Activated T-helper 17 cell treated with anti-CD3 and anti-CD28 coated beads, Interleukin-2, amount 50 U/mL, for 72 hours (primary cell): Measurements from ENCODE around the gene NFYC. TPM values are rescaled to one million over a fixed set of nuclear protein-coding genes. Genes with fewer than 3 reads are reported as not detected.

Source experiments
- ATAC-seq: fragments of 150-1000 bp; cut with Tn5 transposase; replicated peaks from 2 replicates; pipeline ENCODE4 v1.10.0; 2021; ENCODE audit warnings: mild to moderate bottlenecking, moderate library complexity
- H3K27ac Mint-ChIP-seq: one replicate; pipeline ENCODE4 v1.8.0; 2022; ENCODE audit warnings: mixed read lengths
- H3K27me3 Mint-ChIP-seq: one replicate; pipeline ENCODE4 v1.8.0; 2022; ENCODE audit warnings: mixed read lengths
- H3K36me3 Mint-ChIP-seq: one replicate; pipeline ENCODE4 v1.8.0; 2022; ENCODE audit warnings: low read depth, mild to moderate bottlenecking, mixed read lengths
- H3K4me1 Mint-ChIP-seq: one replicate; pipeline ENCODE4 v1.8.0; 2022; ENCODE audit warnings: mixed read lengths
- H3K4me3 Mint-ChIP-seq: one replicate; pipeline ENCODE4 v1.8.0; 2022; ENCODE audit warnings: mild to moderate bottlenecking, mixed read lengths
- H3K9me3 Mint-ChIP-seq: one replicate; pipeline ENCODE4 v1.8.0; 2022; ENCODE audit warnings: mixed read lengths
- total RNA-seq, 2 donors: library from RNA; stranded (reverse); gene quantifications; one replicate each; pipeline ENCODE4 v1.2.3, GENCODE V29; 2022

Gene NFYC
- total RNA-seq, 2 donors from 2014 or later, result 61.2 to 65.2 TPM

GRCh38 chr1:40708750-40709099, 17.2 kb downstream of the NFYC start:
- H3K9me3 Mint-ChIP-seq, result no peaks in the 10 kb centered on the region
- no peaks in the 10 kb centered on the region for H3K27me3 Mint-ChIP-seq
- peak overlapping the region; percentile 87 for H3K4me3 Mint-ChIP-seq
- ATAC-seq, result peak; percentile 80
- peaks cover 17% of the 10 kb centered on the region for H3K36me3 Mint-ChIP-seq
- H3K27ac Mint-ChIP-seq, result peak overlapping the region; percentile 88
- peaks cover 40% of the 10 kb centered on the region for H3K4me1 Mint-ChIP-seq

GRCh38 chr1:40709100-40709801, 17.7 kb downstream of the NFYC start:
- Mint-ChIP-seq H3K4me1 (peaks cover 38% of the 10 kb centered on the region), H3K27ac (peak overlapping the region; percentile 88), H3K36me3 (peaks cover 17% of the 10 kb centered on the region), H3K4me3 (peak overlapping the region; percentile 87), H3K27me3 (no peaks in the 10 kb centered on the region), H3K9me3 (no peaks in the 10 kb centered on the region)
- peak; percentile 94 for ATAC-seq

GRCh38 chr1:40709802-40710278, 18.3 kb downstream of the NFYC start:
- Mint-ChIP-seq H3K4me1 (peaks cover 32% of the 10 kb centered on the region), H3K27ac (no peak overlapping the region), H3K27me3 (no peaks in the 10 kb centered on the region), H3K36me3 (peaks cover 17% of the 10 kb centered on the region), H3K4me3 (peak overlapping the region; percentile 87), H3K9me3 (no peaks in the 10 kb centered on the region)
- ATAC-seq, result no peak

GRCh38 chr1:40710581-40711315, 19.2 kb downstream of the NFYC start:
- Mint-ChIP-seq H3K4me1 (peaks cover 30% of the 10 kb centered on the region), H3K36me3 (peaks cover 17% of the 10 kb centered on the region), H3K4me3 (peak overlapping the region; percentile 87), H3K27ac (peak overlapping the region; percentile 81), H3K27me3 (no peaks in the 10 kb centered on the region), H3K9me3 (no peaks in the 10 kb centered on the region)
- ATAC-seq, result no peak

- Mint-ChIP-seq H3K27me3 (no peaks in the 10 kb centered on the region), H3K9me3 (no peaks in the 10 kb centered on the region), H3K36me3 (peaks cover 17% of the 10 kb centered on the region), H3K4me1 (peaks cover 38% of the 10 kb centered on the region), H3K27ac (peak overlapping the region; percentile 81), H3K4me3 (peak overlapping the region; percentile 87)
- peak; percentile 56 for ATAC-seq
Measured at GRCh38 chr1:40711465-40712404, 20.2 kb downstream of the NFYC start.

- peak overlapping the region; percentile 38 for H3K4me3 Mint-ChIP-seq
Measured at GRCh38 chr1:40712405-40712944, 21.0 kb downstream of the NFYC start.

GRCh38 chr1:40712997-40713396, 21.5 kb downstream of the NFYC start:
- peaks cover 17% of the 10 kb centered on the region for H3K36me3 Mint-ChIP-seq
- no peaks in the 10 kb centered on the region for H3K27me3 Mint-ChIP-seq
- ATAC-seq, result no peak
- peaks cover 38% of the 10 kb centered on the region for H3K4me1 Mint-ChIP-seq
- H3K27ac Mint-ChIP-seq, result peak overlapping the region; percentile 80
- H3K9me3 Mint-ChIP-seq, result no peaks in the 10 kb centered on the region
- peak overlapping the region; percentile 38 for H3K4me3 Mint-ChIP-seq

More at GRCh38 chr1:40712405-40712944, 21.0 kb downstream of the NFYC start:
- ATAC-seq, result no peak
- Mint-ChIP-seq H3K36me3 (peaks cover 17% of the 10 kb centered on the region), H3K27me3 (no peaks in the 10 kb centered on the region), H3K9me3 (no peaks in the 10 kb centered on the region), H3K27ac (no peak overlapping the region), H3K4me1 (peaks cover 38% of the 10 kb centered on the region)

- H3K27ac Mint-ChIP-seq, result no peak overlapping the region
- H3K4me1 Mint-ChIP-seq, result peaks cover 30% of the 10 kb centered on the region
- H3K9me3 Mint-ChIP-seq, result no peaks in the 10 kb centered on the region
- H3K4me3 Mint-ChIP-seq, result no peak overlapping the region
- no peaks in the 10 kb centered on the region for H3K27me3 Mint-ChIP-seq
- peaks cover 17% of the 10 kb centered on the region for H3K36me3 Mint-ChIP-seq
- ATAC-seq, result no peak
Measured at GRCh38 chr1:40715491-40716059, 24.1 kb downstream of the NFYC start.

- no peak overlapping the region for H3K4me3 Mint-ChIP-seq
- peaks cover 7% of the 10 kb centered on the region for H3K36me3 Mint-ChIP-seq
- H3K4me1 Mint-ChIP-seq, result peaks cover 17% of the 10 kb centered on the region
- H3K27ac Mint-ChIP-seq, result no peak overlapping the region
- ATAC-seq, result no peak
- no peaks in the 10 kb centered on the region for H3K27me3 Mint-ChIP-seq
- no peaks in the 10 kb centered on the region for H3K9me3 Mint-ChIP-seq
Measured at GRCh38 chr1:40717065-40717464, 25.6 kb downstream of the NFYC start.

GRCh38 chr1:40717955-40718354, 26.5 kb downstream of the NFYC start:
- no peak overlapping the region for H3K27ac Mint-ChIP-seq
- peaks cover 10% of the 10 kb centered on the region for H3K36me3 Mint-ChIP-seq

GRCh38 chr1:40720493-40720892, 29.0 kb downstream of the NFYC start:
- Mint-ChIP-seq H3K4me3 (no peak overlapping the region), H3K4me1 (peaks cover 12% of the 10 kb centered on the region), H3K27me3 (no peaks in the 10 kb centered on the region), H3K36me3 (peaks cover 18% of the 10 kb centered on the region), H3K27ac (no peak overlapping the region), H3K9me3 (no peaks in the 10 kb centered on the region)
- no peak for ATAC-seq

More at GRCh38 chr1:40717955-40718354, 26.5 kb downstream of the NFYC start:
- H3K27me3 Mint-ChIP-seq, result no peaks in the 10 kb centered on the region
- H3K4me1 Mint-ChIP-seq, result peaks cover 16% of the 10 kb centered on the region
- no peak for ATAC-seq
- H3K9me3 Mint-ChIP-seq, result no peaks in the 10 kb centered on the region
- H3K4me3 Mint-ChIP-seq, result no peak overlapping the region

- ATAC-seq, result no peak
- H3K36me3 Mint-ChIP-seq, result peaks cover 29% of the 10 kb centered on the region
- no peaks in the 10 kb centered on the region for H3K27me3 Mint-ChIP-seq
- peaks cover 9% of the 10 kb centered on the region for H3K4me1 Mint-ChIP-seq
- H3K9me3 Mint-ChIP-seq, result no peaks in the 10 kb centered on the region
- no peak overlapping the region for H3K4me3 Mint-ChIP-seq
- peak overlapping the region; percentile 8 for H3K27ac Mint-ChIP-seq
Measured at GRCh38 chr1:40722622-40723021, 31.1 kb downstream of the NFYC start.

- Mint-ChIP-seq H3K36me3 (peaks cover 29% of the 10 kb centered on the region), H3K27me3 (no peaks in the 10 kb centered on the region), H3K9me3 (no peaks in the 10 kb centered on the region), H3K4me3 (no peak overlapping the region), H3K27ac (peak overlapping the region; percentile 8), H3K4me1 (peaks cover 7% of the 10 kb centered on the region)
- ATAC-seq, result no peak
Measured at GRCh38 chr1:40723196-40723955, 31.9 kb downstream of the NFYC start.
